ENCODE data around the gene KRTAP10-4.

Gene KRTAP10-4

GRCh38 chr21:44619886-44620285 is 46.4 kb downstream of the KRTAP10-4 start:
- no peak overlapping the region for H2BK120ac ChIP-seq (ENCODE audit: low read depth, low read length)
- no peak overlapping the region for H3K4me3 ChIP-seq (ENCODE audit: insufficient read depth in 1 of 2, low read depth in 1 of 2, low read length in 2 of 2)
- 80% methylated on average over 6 of the region's 6 CpGs for WGBS
- no peak overlapping the region for H3K9ac ChIP-seq (ENCODE audit: low read length)
- H3K27ac ChIP-seq (ENCODE audit: low read length, poor library complexity, severe bottlenecking) = no peak overlapping the region
- no peak overlapping the region for H2BK12ac ChIP-seq (ENCODE audit: low read length in 2 of 2)
- no peaks in the 10 kb centered on the region for H3K79me1 ChIP-seq (replicated peaks; ENCODE audit: low read length, poor library complexity, severe bottlenecking)
- H3K14ac ChIP-seq (ENCODE audit: low read length in 2 of 2) = no peak overlapping the region
- no peaks in the 10 kb centered on the region for H3K36me3 ChIP-seq (ENCODE audit: control insufficient read depth in 1 of 2, insufficient read depth in 2 of 2, low read depth in 1 of 2, low read length in 2 of 2)
- no peak overlapping the region for H4K91ac ChIP-seq (ENCODE audit: low read length)
- H2AK5ac ChIP-seq (ENCODE audit: low read length, severe bottlenecking) = no peak overlapping the region
- H3K4ac ChIP-seq (ENCODE audit: low read depth in 1 of 2, low read length in 2 of 2) = no peak overlapping the region
- no peak overlapping the region for H3K18ac ChIP-seq (ENCODE audit: low read depth in 1 of 2, low read length in 2 of 2)
- no peak overlapping the region for H3K4me2 ChIP-seq (ENCODE audit: low read length, poor library complexity, severe bottlenecking)
- H2BK5ac ChIP-seq (ENCODE audit: low read depth, low read length, poor library complexity, severe bottlenecking) = no peak overlapping the region
- DNase-seq = no peak
- no peak overlapping the region for H2AFZ ChIP-seq (ENCODE audit: low read depth, low read length)
- H3K9me3 ChIP-seq (ENCODE audit: control insufficient read depth, low read length) = peaks cover 45% of the 10 kb centered on the region
- H2BK15ac ChIP-seq (ENCODE audit: low read depth, poor library complexity, severe bottlenecking) = no peak overlapping the region
- no peaks in the 10 kb centered on the region for H3K27me3 ChIP-seq (ENCODE audit: control insufficient read depth in 1 of 2, insufficient read depth in 1 of 2, low read length in 2 of 2)
- H4K8ac ChIP-seq (ENCODE audit: low read length) = no peak overlapping the region
- H3K4me1 ChIP-seq (ENCODE audit: control insufficient read depth, insufficient read depth, low read depth, low read length) = no peaks in the 10 kb centered on the region
- H3K23ac ChIP-seq (ENCODE audit: low read length in 2 of 2) = no peak overlapping the region

DNA sequence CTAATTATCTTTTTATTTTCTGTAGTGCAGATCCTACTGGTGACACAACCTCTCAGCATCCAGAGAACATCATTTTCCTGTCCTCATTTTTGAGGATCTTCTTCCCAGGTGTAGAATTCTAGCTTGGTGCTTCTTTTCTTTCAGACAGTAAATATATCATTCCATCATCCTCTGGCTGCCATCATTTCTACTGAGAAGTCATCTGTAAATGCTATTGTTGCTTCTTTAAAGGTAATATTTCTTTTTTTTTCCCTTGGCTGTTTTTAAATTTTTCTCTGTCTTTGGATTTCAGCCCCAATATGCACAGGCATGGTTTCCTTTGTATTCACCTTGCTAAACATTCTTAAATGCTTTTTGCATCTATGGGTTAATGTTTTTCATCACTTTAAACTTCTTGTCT is 50.0 kb downstream of the KRTAP10-4 start:
- Histone ChIP-seq H3K4ac (ENCODE audit: low read depth in 1 of 2, low read length in 2 of 2) (no peak overlapping the region), H2AFZ (ENCODE audit: low read depth, low read length) (no peak overlapping the region), H3K4me1 (ENCODE audit: control insufficient read depth, insufficient read depth, low read depth, low read length) (no peaks in the 10 kb centered on the region), H3K27me3 (ENCODE audit: control insufficient read depth in 1 of 2, insufficient read depth in 1 of 2, low read length in 2 of 2) (no peaks in the 10 kb centered on the region), H3K4me2 (ENCODE audit: low read length, poor library complexity, severe bottlenecking) (no peak overlapping the region), H2BK12ac (ENCODE audit: low read length in 2 of 2) (no peak overlapping the region), H2BK5ac (ENCODE audit: low read depth, low read length, poor library complexity, severe bottlenecking) (no peak overlapping the region), H3K4me3 (ENCODE audit: insufficient read depth in 1 of 2, low read depth in 1 of 2, low read length in 2 of 2) (no peak overlapping the region), H3K23ac (ENCODE audit: low read length in 2 of 2) (no peak overlapping the region), H4K8ac (ENCODE audit: low read length) (no peak overlapping the region), H3K36me3 (ENCODE audit: control insufficient read depth in 1 of 2, insufficient read depth in 2 of 2, low read depth in 1 of 2, low read length in 2 of 2) (no peaks in the 10 kb centered on the region), H3K9me3 (ENCODE audit: control insufficient read depth, low read length) (peaks cover 56% of the 10 kb centered on the region), H2AK5ac (ENCODE audit: low read length, severe bottlenecking) (no peak overlapping the region), H3K27ac (ENCODE audit: low read length, poor library complexity, severe bottlenecking) (no peak overlapping the region), H3K9ac (ENCODE audit: low read length) (no peak overlapping the region), H2BK15ac (ENCODE audit: low read depth, poor library complexity, severe bottlenecking) (no peak overlapping the region), H2BK120ac (ENCODE audit: low read depth, low read length) (no peak overlapping the region), H3K14ac (ENCODE audit: low read length in 2 of 2) (no peak overlapping the region), H3K79me1 (replicated peaks; ENCODE audit: low read length, poor library complexity, severe bottlenecking) (no peaks in the 10 kb centered on the region), H4K91ac (ENCODE audit: low read length) (no peak overlapping the region), H3K18ac (ENCODE audit: low read depth in 1 of 2, low read length in 2 of 2) (no peak overlapping the region)
- DNase-seq = no peak

All from mesenchymal stem cell (in vitro differentiated cells and primary cell).